SK-N-DZ (cell line): Measurements from ENCODE around the gene CEP70. TPM values are rescaled to one million over a fixed set of nuclear protein-coding genes. Genes with fewer than 3 reads are reported as not detected.
"Not testable (repeated sequence)": the region's sequence is repeated elsewhere in the genome, so short reads cannot be mapped to it uniquely, and the experiment has no call there.

ENCODE experiments used
- DNase-seq: peaks from one replicate; pipeline ENCODE4 v3.0.0-alpha.2; 2015; ENCODE audit warnings: low spot score
- polyA plus RNA-seq, 2 experiments: library from polyadenylated mRNA; depleted of rRNA; stranded (reverse); fragments of >200 nt; gene quantifications; 2 replicates each; pipeline ENCODE4 v1.2.3, GENCODE V29; 2014

CEP70 gene
- 29.6 and 31.7 TPM in 2 replicates for polyA plus RNA-seq (2014; cell fraction: cytosol; rRNA removed)
- polyA plus RNA-seq (2014; cell fraction: nucleus; rRNA removed), result 44.9 TPM in 2 replicates

- DNase-seq, result peak; percentile 94
Measured at GRCh38 chr3:138594150-138594934, at the start of gene CEP70. CEP70 (minus strand) TSS chr3:138594260; CDS start chr3:138572927, 21,333 bp downstream.

DNA sequence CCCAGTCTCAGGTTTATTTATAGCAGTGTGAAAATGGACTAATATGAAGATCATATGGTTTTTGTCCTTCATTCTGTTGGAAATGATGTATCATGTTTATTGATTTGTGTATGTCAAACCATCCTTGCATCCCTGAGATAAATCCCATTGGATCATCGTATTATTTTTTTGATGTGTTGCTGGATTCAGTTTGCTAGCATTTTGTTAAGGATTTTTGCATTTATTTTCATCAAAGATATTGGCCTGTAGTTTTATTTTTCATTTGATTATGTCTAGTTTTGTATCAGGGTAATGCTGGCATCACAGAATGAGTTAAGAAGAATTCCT lies 48.8 kb upstream of the CEP70 start:
- DNase-seq, result no peak

DNA sequence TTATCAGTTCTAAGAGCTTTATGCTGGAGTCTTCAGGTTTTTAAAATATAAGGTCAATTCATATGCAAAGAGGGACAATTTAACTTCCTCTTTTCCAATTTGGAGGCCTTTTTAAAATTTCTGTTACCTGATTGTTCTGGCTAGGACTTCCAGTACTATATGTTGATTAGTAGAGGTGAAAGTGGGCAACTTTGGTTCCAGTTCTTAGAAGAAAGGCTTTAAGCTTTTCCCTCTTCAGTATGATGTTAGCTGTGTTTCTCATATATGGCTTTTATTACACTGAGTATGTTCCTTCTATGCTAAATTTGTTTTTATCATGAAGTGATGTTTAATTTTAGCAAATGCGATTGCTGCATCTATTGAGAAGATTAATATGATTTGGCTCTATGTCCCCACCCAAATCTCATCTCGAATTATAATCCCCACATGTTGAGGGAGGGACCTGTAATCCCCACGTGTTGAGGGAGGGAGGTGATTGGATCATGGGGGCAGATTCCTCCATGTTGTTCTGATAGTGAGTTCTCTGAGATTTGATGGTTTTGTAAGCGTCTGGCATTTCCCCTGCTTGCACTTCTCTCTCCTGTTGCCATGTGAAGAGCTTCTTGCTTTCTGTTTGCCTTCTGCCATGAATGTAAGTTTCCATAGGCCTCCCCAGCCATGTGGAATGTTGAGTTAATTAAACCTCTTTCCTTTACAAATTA lies 48.3 kb upstream of the CEP70 start:
- DNase-seq, result no peak

- DNase-seq, result no peak
Measured at GRCh38 chr3:138640537-138640936, 46.5 kb upstream of the CEP70 start.

- DNase-seq, result no peak
Measured at GRCh38 chr3:138638641-138639040, 44.6 kb upstream of the CEP70 start.

- no peak for DNase-seq
Measured at GRCh38 chr3:138629526-138629925, 35.5 kb upstream of the CEP70 start.

DNA sequence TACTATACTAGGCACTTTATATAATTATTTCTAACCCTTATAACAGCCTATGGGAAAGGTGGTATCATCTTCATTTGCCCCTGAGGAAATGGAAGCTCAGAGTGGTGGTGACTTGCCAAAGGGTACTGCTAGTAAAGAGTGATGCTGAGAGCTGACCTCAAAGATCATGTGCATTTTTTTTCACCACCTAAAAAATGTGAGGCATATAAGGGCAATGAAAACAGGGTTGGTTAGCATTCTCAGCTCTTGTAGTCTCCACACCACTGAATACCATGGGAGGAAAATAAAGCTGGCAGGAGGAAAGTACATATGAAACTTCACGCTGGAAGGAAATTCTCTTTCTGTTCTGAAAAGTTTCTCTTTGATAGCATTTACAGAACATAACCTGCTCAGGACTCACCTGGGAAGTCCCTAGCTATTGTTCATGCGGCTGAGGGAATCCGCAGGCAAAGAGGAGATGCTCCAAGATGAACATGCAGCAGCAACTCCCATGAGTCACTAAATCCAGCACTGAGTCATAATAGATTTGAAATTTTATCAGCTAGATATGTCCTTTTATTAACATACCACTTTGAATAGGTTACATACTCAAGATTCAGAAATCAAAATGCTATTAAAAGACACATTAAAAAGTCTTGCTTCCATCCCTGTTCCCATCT lies 31.8 kb upstream of the CEP70 start:
- DNase-seq, result no peak

DNA sequence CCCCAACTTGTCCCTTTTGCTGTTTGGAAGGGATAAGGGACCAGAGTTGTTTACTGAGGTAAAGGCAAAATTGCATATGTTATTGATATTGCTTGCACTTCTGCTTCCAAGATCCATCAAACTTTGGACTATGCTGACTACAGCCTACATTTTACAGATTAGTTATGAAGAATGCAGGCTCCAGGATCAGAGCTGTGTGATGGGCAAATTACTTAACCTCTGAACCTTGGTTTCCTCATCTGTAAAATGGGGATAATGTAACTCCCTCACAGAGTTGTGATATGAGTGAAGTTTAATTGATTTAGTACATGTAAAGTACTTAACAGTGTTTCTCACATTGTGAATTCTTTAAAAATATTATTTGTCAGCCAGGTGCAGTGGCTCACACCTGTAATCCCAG lies 30.5 kb upstream of the CEP70 start:
- DNase-seq, result no peak

DNA sequence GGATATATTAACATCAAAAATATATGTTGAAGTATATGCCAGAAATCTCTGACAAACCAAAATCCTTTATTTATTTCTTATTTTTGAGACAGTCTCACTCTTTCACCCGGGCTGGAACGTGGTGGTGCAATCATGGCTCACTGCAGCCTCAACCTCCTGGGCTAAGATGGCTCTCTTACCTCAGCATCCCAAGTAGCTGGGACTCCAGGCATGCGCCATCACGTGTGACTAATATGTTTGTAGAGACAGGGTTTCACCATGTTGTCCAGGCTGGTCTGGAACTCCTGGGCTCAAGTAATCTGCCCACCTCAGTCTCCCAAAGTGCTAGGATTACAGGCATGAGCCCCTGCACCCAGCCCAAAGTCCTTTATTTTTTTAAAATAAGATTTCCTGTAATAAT lies 26.4 kb upstream of the CEP70 start:
- no peak for DNase-seq

GRCh38 chr3:138615462-138615861 lies 21.4 kb upstream of the CEP70 start:
- DNase-seq, result no peak

DNA sequence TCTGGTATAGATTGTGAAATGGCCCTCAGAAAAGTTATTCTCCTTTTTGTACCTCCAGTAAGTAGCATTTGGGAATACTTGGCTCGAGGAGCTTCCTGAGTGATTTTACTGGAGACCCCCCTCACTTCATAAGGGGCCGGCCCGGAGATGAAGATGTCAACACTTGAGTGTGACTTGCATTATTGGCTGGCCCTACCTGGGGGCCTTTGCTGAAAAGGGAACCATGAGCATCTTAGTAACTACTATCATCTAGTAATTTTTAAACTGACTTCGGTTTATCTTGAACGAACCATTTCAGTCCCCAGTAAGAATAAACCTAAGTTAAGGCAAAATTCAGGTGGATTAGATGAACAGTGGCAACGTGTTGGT lies 15.8 kb upstream of the CEP70 start:
- no peak for DNase-seq

DNA sequence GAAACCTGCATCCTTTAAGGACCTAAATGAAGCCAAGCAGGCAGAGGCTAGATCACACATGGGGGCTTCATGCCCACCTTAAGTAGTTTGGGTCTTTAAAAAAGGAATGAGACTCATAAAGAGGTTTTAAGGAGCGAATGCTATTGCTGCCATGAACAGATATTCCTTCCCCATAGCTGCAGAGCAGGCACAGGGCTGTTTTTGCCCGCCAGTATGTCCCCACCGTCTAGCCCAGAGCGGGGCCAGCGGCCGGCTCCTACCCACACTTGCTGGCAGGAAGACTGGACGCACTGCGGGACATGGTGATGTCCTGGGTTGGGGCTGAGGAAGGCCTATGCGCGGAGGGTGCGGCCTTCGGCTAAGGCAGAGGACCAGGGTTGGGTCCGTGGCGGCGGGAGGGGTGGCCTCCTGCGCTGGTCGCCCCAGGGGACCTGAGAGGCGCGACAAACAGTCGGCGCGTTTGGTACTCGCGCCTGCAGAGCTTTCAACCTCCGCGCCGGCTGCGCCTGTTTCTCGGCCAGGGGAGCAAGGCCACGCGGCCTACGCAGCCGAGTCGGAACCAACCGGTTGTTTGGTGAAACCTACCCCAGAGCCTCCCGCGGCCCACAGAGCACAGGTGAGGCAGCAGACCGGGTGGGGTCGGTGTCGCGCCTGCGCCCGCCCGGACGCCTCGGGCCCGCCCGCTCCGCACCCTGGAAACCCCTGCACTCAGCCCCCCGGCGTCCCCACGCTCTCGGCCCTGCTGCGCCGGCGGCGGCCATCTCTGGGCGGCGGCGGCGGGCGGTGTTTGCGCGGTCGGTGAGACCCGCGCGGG lies 14.5 kb upstream of the CEP70 start, which contains the start of gene FAIM:
TSS of gene FAIM (plus strand) at position 450 of the 814 bp plus-strand sequence. CDS start 10,956 bp downstream, outside the sequence.
- peak; percentile 84 for DNase-seq

DNA sequence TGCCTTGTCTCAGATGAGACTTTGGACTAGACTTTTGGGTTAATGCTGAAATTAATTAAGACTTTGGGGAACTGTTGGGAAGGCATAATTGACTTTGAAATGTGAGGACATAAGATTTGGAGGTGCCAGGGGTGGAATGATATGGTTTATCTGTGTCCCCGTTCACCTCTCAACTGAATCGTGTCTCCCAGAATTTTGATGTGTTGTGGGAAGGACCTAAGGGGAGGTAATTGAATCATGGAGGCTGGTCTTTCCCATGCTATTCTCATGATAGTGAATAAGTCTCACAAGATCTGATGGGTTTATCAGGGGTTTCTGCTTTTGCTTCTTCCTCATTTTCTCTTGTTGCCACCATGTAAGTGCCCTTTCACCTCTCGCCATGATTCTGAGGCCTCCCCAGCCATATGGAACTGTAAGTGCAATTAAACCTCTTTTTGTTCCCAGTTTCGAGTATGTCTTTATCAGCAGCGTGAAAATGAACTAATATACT lies 10.1 kb upstream of the CEP70 start:
- DNase-seq, result not testable (repeated sequence)

DNA sequence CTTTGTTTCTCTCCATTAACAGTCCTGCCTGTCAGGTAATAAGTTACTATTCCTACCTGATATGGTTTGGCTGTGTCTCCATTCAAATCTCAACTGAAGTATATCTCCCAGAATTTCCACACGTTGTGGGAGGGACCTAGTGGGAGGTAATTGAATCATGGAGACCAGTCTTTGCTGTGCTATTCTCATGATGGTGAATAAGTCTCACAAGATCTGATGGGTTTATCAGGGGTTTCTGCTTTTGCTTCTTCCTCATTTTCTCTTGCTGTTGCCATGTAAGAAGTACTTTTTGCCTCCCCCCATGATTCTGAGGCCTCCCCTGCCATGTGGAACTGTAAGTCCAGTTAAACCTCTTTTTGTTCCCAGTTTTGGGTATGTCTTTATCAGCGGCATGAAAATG lies 7.6 kb upstream of the CEP70 start:
- not testable (repeated sequence) for DNase-seq

DNA sequence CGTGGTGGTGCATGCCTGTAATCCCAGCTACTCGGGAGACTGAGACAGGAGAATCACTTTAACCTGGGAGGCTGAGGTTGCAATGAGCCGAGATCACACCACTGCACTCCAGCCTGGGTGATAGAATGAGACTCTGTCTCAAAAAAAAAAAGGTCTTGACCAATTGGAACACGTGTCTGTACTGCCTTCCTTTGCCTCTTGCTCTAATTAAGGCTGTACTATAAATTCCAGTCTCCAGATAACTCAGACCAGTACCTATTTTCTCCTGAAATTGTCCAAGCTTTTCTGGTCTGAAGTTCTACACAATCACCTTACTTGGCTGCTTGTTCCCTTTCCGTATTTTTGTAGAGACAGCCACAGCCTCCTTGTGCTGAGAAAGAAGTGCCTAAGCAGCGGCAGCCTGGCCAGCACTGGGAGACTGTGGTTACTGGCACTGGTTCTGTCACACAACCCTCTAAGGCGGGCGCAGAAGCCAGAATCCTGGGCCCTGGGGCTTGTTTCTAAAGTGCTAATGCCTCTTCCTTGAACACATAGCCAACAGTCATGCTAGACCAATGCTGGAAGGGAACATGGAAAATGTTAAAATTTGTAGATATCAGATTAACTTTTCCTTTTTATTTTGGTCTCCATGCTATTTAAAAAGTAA lies 6.2 kb upstream of the CEP70 start:
- no peak for DNase-seq

- no peak for DNase-seq
Measured at GRCh38 chr3:138598534-138598933, 4.5 kb upstream of the CEP70 start.

GRCh38 chr3:138597186-138597976 lies 3.3 kb upstream of the CEP70 start:
- DNase-seq, result not testable (repeated sequence)

GRCh38 chr3:138594935-138595610 lies 1.0 kb upstream of the CEP70 start:
- no peak for DNase-seq

GRCh38 chr3:138593488-138594149 lies 441 bp downstream of the CEP70 start:
- peak; percentile 10 for DNase-seq
